ENCODE data around the gene DSC3.
A peak's percentile ranks its signal among the peaks of the same experiment; 100 is the strongest.

The DSC3 gene

GRCh38 chr18:31042406-31043181 is at the start of gene DSC3:
Gene DSC3, minus strand, starts transcription at chr18:31042742. Its CDS starts 82 bp downstream, at chr18:31042660.
- DNase-seq, result no peak

GRCh38 chr18:31091350-31091749 is 48.8 kb upstream of the DSC3 start:
- DNase-seq, result no peak

GRCh38 chr18:31088532-31088931 is 46.0 kb upstream of the DSC3 start:
- no peak for DNase-seq

- no peak for DNase-seq
These were observed 37.4 kb upstream of the DSC3 start for GRCh38 chr18:31079973-31080372.

- DNase-seq, result no peak
These were observed 35.3 kb upstream of the DSC3 start for GRCh38 chr18:31077878-31078277.

GRCh38 chr18:31072175-31072574 is 29.6 kb upstream of the DSC3 start:
- no peak for DNase-seq

- no peak for DNase-seq
These were observed 27.7 kb upstream of the DSC3 start for GRCh38 chr18:31070206-31070605.

- no peak for DNase-seq
These were observed 23.7 kb upstream of the DSC3 start for GRCh38 chr18:31066266-31066665.

GRCh38 chr18:31065036-31065773 is 22.7 kb upstream of the DSC3 start:
- peak; percentile 1 for DNase-seq

GRCh38 chr18:31064130-31064529 is 21.6 kb upstream of the DSC3 start:
- no peak for DNase-seq

- DNase-seq, result no peak
These were observed 19.4 kb upstream of the DSC3 start for GRCh38 chr18:31061945-31062344.

- DNase-seq, result no peak
These were observed 16.4 kb upstream of the DSC3 start for GRCh38 chr18:31058897-31059296.

GRCh38 chr18:31057917-31058316 is 15.4 kb upstream of the DSC3 start:
- no peak for DNase-seq

GRCh38 chr18:31057051-31057450 is 14.5 kb upstream of the DSC3 start:
- DNase-seq, result no peak

GRCh38 chr18:31056296-31056695 is 13.8 kb upstream of the DSC3 start:
- no peak for DNase-seq

- DNase-seq, result no peak
These were observed 8.1 kb upstream of the DSC3 start for GRCh38 chr18:31050635-31051034.

GRCh38 chr18:31049189-31049588 is 6.6 kb upstream of the DSC3 start:
- DNase-seq, result no peak

GRCh38 chr18:31048216-31048615 is 5.7 kb upstream of the DSC3 start:
- no peak for DNase-seq

GRCh38 chr18:31046916-31047315 is 4.4 kb upstream of the DSC3 start:
- DNase-seq, result no peak

- no peak for DNase-seq
These were observed 3.1 kb upstream of the DSC3 start for GRCh38 chr18:31045599-31045998.

GRCh38 chr18:31044926-31045325 is 2.4 kb upstream of the DSC3 start:
- no peak for DNase-seq

GRCh38 chr18:31043709-31044108 is 1.2 kb upstream of the DSC3 start:
- no peak for DNase-seq

GRCh38 chr18:31042084-31042405 is 497 bp downstream of the DSC3 start:
- no peak for DNase-seq

- DNase-seq, result no peak
These were observed 1.1 kb downstream of the DSC3 start for GRCh38 chr18:31041271-31042083.

All from fibroblast of skin of right quadriceps (primary cell).